ENCODE data around the gene PPP1R16B.
"Not testable (repeated sequence)": the region's sequence is repeated elsewhere in the genome, so short reads cannot be mapped to it uniquely, and the experiment has no call there.

PPP1R16B gene

DNA sequence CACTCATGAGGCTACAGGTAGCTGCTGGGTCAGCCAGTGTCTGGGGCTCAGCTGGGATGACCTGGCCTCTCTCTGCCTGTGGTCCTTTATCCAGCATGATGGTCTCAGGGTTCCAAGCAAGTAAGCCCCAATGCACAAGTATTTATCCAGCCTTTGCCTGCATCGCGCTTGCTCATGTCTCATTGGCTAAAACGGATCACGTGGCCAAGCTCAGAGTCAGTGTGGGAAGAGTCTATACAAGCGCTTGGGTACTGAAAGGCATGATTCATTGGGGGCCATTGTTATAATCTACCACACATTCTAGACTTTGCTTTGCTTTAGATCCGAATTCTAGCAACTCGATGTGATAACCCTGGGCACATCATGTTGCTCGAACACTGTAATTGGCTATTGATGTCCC is 48.3 kb downstream of the PPP1R16B start:
- DNase-seq (ENCODE audit: low spot score) = no peak

DNA sequence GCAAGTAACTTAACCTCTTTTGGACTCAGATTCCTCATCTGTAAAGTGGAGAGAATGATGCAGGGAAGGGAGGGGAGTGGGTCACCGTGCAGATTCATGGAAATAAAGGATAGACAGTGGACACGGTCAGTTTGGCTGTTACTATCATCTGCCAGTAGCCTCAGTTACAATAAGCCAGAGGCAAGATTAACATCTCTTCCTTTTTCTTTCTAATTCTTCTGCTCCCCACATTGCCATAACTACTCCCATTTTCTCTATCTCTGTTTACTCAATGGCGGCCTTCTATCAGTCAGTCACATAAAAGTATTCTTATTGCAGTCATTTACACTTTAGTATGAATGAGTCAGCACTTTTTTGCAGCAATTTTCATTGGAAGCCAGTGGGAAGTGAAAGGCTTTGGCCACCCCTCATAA is 49.2 kb downstream of the PPP1R16B start:
- DNase-seq (ENCODE audit: low spot score) = no peak

DNA sequence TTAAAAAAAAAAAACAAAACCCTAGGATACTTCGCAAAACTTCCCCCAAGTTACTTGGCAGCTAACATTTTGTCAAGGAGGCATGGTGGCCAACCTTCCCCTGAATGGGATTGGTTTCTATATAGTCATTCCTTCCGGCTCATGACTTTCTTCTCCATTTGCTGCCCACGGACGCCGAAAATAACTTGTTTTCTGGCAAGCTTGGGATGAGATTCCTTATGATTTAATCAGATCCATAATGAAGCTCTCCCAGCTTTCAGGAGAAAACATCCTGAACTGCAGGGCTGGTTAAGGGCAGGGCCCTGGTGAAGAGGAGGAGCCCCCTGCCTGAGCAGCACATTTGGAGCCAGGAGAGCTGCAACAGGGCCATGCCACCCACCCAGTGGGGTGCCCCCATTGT is 49.9 kb downstream of the PPP1R16B start:
- no peak for DNase-seq (ENCODE audit: low spot score)

DNA sequence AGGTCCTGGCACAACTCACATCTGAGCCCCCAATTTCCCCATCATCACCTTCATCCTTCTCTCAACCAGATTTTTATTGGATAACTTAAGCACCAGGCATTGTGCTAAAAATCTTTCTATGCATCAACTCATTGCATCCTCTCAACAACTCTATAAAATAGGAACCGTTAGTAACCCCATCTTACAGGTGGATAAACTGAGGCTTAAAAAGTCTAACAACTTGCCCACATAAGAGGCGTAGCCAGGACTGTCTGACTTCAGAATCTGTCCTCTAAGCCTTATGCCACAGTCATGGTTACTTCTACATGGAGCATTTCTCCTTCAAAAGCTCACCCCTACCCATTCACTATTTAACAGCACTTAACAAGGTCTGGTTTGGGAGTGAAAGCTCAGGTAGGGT is 51.1 kb downstream of the PPP1R16B start:
- DNase-seq (ENCODE audit: low spot score) = no peak

DNA sequence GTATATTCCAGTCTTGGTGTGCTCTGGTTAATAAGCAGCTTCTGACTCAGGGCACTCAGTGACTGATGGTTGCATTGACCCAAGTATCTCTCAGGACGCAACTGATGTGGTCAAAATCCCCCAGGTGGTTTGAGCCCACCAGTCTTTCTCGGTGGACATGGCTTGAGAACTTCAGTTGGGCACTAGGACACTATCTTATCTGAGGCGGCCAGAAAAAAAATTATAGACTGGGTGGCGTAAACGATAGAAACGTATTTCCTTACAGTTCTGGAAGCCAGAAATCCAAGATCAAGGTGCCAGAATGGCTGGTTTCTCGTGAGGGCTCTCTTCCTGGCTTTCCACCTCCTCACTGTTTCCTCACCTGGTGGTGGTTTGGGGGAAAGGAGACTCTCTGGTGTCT is 52.2 kb downstream of the PPP1R16B start:
- DNase-seq (ENCODE audit: low spot score) = no peak

DNA sequence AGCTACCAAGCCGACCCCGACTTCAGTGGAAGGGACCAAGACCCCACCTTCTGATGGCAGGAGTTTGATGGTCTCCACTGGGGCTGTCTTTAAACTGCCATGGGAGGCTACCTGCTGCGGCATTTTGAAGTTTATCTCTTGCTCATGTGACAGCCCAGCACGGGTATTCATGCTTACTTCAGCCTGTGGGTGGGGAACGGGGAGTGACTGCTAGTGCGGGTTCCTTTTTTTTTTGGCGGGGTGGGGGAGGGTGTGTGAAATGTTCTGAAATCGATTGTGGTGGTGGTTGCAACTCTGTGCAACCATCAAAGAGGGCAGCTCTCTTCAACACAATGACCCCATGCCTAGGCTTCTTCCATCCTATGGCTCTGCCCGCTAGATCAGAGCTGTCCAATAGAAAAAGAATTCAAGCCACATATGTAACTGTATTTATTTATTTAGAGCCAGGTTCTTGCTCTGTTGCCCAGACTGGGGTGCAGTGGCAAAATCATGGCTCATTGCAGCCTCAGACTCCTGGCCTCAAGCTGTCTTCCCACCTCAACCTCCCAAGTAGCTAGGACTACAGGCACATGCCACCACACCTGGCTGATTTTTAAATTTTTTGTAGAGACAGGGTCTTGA is 53.7 kb downstream of the PPP1R16B start:
- DNase-seq (ENCODE audit: low spot score) = no peak

DNA sequence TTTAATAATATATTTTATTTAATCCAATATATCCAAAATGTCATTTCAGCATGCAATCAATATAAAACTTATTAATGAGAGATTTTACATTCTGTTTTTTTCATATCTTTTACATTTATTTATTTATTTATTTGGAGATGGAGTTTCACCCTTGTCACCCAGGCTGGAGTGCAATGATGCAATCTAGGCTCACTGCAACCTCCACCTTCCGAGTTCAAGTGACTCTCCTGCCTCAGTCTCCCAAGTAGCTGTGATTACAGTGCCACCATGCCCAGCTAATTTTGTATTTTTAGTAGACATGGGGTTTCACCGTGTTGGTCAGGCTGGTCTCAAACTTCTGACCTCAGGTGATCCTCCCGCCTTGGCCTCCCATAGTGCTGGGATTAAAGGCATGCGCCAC is 54.4 kb downstream of the PPP1R16B start:
- not testable (repeated sequence) for DNase-seq (ENCODE audit: low spot score)

DNA sequence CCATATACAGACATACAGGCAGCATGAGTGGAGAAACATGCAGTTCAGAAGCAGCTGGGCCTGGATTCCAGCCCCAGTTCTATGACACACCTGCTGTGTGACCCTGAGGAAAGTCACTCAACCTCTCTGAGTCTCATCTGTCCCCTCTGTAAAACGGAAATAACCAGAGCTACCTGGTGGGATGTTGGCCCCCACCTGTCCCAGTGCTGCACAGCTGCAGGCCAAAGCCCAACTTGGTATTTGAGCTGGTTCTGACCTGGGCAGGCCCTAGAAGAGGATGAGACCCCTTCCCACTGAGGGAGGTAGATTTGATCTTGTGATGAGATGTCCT is 55.5 kb downstream of the PPP1R16B start:
- DNase-seq (ENCODE audit: low spot score) = no peak

DNA sequence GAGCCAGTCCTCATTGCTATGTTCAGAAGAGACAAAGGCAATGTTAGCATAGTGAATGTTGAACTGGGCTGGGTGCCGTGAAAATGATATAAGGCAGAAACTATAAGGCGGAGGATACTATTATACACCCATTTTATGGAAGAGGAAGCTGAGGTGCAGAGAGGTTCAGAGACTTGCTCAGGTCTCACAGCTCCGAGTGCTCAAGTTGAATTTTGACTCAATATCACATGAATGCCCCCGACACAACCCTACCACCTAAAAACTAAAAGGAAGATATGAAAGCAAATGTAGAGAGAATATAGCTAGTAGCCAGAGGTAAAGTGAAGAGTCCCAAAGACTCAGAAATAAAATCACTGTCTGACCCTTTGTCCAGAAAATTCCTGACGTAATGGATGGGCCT is 56.7 kb downstream of the PPP1R16B start:
- no peak for DNase-seq (ENCODE audit: low spot score)

DNA sequence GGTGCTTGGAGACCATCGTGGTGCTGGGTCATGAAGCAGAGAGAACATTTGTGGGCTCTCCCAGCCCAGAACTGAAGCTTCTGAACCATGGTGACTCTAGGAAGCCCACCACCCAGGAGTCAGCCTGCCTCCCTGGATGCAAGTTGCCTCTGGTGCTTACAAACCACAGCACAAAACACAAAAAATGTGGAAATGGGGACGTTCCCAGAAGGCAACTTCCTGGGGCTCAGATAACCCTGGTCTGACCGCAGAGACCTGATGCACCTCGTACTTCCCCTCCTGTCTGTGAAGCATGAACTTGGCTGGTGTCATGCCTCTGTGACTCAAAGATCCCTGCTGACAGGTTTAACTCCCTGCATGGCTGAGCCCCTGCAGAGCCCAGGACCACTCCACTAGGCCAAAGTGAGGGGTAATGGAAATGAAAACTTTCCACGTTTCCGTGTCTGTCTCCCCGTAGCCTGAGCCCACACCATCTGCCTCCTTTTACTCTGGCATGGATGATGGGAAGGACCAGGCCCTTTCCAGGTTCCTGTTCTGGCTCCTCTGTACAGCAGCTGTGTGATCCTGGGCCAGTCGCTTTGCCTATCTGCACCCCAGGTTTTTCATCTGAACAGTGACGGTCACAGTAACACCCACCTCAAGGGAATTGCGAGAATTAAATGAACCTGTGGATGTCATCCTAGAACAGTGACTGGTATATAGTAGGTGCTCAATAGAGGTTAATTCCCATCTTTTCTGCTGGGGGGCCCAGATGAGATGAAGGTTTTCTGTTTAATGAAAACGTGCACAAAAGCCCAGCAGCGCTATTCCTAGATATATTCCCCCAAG is 57.7 kb downstream of the PPP1R16B start:
- no peak for DNase-seq (ENCODE audit: low spot score)

DNA sequence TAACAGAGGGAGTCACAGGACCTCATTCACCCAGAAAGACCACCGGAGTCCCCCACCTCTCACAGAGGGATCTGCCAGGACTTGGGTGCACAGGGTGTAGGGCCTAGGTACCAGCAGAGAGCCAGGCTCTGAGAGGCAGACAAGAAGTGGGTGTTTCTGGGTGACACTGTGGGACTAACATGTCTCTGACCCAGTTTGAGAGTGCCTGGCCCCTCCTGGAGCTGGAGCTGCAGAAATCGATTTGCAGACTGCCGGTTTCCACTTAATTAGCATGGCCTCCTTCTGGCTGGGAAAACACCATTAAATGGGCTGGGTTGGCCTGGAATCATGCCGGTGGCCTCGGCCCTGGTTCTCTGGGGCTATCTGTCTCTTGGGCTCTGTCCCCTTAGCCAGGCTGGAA is 59.2 kb downstream of the PPP1R16B start:
- DNase-seq (ENCODE audit: low spot score) = no peak

DNA sequence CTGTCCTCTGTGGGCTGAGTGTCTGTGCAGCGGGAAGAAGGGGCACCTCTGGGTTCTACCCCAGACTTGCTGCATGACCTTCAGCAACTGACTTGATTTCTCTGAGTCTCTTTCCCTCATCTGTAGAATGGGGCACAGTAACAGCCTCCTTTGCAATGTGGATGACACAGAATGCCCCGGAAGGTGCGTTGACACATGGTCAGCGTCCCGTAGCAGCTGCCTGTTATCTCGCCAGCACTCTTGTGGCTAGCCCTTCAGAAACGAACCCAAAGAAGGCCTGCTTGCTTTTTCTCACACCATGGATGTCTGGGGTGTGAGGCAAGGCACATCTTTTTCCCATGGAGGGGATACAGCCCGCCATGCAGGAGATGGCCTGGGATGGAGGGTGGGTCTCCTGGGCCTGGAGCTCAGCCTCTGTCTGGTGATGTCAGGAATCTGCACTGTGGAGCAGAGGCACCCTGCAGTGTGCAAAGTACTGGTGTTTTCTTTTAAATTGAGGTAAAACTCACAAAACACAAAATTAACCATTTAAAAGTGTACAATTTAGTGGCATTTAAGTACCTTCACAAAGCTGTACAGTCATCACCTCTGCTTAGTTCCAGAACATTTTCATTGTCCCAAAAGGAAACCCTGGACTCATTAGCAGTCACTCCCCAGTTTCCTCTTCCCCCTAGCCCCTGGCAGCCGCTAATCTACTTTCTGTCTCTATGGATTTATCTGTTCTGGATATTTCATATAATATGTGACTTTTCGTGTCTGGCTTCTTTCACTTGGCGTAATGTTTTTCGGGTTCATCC is 61.0 kb downstream of the PPP1R16B start:
- DNase-seq (ENCODE audit: low spot score) = no peak

DNA sequence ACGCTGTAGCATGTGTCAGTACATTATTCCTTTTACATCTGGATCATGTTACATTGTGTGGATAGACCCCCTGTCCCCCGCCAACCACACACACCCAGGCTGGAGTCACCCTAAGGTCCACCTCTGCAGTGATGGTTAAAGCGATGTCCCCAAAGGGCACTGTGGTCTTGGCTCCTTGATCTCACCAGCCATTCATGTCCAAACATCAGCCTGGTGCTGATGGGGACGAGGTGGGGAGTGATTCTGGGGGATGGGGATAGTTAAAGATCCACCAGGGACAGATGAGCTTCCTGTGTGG is 61.5 kb downstream of the PPP1R16B start:
- no peak for DNase-seq (ENCODE audit: low spot score)

DNA sequence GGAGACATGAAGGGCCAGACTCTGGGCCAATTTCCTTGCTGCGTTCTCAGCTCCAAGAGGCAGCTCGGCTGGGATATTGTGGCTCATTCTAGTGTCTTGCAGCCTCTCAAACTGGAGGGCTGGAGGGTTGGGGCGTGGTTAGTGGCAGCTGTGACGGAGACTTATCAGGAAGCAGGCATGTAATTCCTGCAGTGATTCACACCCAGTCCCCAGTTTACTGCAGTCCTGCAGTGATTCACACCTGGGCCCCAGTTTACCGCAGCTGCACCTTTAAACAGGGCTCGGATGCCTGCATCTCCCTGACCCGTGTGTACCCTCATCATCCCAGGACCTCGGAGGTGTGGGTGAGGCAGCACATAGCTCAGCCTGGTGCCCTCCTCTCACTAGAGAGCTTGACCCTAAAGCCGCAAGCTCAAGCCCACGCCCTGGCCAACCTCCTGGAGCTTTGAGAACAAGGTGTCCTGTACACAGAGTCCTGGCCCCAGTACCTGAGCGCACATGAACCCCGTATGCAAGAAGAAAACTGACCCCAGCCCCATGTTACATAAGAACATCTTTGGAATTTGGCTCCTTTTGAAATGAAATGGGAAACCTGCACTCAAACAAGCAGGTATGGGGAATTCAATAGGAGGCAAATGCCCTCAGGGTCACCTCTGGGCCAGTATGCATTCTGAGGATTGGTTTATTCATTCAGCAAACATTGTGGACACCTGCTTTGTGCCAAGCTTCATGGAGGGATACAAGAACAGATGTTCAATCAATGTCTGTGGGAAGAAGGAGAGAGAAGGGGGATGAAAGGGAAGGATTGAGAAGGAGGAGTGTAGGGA is 65.4 kb downstream of the PPP1R16B start:
- DNase-seq (ENCODE audit: low spot score) = no peak

DNA sequence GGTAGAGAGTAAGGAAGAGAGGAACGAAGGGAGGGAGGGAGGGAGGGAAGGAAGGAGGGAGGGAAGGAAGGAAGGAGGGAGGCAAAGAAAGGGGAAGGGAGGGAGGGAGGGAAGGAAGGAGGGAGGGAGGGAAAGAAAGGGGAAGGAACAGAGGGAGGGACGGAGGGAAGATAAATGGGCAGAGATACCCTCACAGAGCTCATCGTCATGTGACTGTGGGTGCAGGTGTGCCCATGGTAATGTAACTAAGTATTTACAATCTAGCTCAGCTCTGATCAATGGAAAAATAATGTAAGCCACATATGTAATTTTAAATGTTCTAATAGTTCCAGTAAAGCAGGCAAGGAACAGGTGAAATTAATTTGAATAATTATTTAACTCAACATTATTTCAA is 66.1 kb downstream of the PPP1R16B start:
- no peak for DNase-seq (ENCODE audit: low spot score)

DNA sequence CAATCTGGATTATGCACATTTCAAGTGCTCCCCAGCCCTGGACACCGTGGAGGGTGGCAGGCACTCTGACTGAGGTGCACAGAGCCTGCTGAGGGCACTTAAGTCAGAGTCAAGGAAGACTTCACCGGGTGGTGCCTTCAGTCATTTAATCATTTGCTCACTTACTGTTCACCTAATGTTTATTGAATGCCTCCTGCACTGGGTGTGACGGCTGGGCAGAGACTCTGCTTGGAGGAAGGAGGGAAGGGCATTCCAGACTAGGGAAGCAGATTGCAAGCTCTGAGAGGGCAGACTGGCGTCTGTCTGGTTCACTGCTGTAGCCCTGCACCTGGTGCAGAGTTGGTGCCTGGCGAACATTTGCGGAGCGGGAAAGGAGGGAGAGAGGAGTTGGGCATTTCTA is 66.5 kb downstream of the PPP1R16B start:
- no peak for DNase-seq (ENCODE audit: low spot score)

DNA sequence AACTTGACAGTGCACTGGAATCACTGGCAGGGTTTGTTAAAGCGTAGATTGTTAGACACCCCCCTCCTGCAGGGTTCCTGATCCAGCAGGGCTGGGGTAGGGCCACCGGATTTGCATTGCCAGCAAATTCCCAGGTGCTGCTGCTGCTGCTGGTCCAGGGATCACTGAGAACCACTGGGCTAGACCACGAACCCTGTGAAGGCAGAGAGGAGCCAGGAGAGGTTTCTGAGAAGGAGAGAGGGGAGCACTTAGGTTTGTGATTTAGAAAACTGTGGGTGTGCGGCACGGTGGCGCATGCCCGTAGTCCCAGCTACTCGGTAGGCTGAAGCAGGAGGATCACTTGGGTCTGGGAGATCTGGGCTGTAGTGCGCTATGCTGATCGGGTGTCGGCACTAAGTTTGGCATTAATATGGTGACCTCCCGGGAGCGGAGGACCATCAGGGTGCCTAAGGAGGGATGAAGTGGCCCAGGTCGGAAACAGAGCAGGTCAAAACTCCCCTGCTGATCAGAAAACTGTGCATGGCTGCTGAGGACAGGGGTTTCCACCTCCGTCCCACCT is 67.1 kb downstream of the PPP1R16B start:
- no peak for DNase-seq (ENCODE audit: low spot score)

DNA sequence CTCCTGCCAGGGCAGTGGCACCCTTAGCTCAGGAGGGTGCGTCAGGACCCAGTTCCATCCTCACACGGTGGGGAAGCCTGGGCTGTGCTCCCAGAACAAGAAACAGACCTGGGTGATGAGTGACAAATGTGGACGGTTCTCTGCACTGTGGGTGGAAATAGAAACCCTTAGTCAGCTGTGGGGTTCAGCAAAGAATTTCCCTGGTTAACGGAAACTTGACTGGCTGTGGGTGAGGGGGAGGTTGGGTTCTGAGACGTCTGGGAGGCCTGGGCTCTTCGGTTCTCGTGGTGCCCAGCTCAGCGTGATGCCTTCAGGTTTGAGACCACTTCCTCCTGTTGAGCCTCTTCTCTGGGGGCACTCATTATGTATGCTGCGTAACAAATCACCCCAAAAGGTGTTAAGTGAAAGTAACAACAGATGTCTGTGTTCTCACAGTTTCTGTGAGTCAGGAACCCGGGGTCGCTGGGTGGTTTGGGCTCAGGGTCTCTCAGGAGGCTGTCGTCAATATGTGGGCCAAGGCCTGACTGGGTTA is 67.6 kb downstream of the PPP1R16B start:
- no peak for DNase-seq (ENCODE audit: low spot score)

DNA sequence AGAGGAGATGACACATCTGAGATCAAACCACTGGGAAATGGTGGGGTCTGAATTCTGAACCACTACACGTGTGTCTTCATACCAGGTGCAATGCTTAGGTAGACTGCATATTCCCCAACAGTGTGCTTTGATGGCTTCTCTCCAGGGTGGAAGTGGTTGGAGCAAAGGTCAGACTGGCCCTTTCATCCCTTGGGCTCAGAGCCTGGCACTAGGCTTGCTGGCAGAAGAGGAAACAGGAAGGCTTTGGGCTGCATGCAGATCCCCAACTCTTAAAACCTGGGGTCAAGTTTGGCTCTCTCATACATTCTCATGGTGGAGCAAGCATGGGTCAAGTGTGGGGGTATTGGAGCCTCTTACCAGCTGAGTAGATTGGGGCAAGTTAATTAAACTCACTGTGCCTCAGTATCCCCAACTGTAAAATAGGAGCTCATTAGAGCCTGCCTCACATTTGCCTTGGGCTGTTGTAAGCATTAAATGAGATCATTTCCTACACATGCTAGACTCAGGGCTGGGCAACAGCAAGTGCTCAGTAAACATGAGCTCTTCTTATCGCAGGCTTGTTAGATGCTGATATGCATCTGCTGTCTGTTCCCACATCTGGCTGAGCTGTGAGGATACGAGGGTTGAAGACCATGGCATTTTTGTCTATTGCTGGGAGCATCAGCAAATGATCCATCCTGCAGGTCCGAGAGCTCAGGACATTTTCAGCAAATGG is 69.1 kb downstream of the PPP1R16B start:
- DNase-seq (ENCODE audit: low spot score) = no peak

DNA sequence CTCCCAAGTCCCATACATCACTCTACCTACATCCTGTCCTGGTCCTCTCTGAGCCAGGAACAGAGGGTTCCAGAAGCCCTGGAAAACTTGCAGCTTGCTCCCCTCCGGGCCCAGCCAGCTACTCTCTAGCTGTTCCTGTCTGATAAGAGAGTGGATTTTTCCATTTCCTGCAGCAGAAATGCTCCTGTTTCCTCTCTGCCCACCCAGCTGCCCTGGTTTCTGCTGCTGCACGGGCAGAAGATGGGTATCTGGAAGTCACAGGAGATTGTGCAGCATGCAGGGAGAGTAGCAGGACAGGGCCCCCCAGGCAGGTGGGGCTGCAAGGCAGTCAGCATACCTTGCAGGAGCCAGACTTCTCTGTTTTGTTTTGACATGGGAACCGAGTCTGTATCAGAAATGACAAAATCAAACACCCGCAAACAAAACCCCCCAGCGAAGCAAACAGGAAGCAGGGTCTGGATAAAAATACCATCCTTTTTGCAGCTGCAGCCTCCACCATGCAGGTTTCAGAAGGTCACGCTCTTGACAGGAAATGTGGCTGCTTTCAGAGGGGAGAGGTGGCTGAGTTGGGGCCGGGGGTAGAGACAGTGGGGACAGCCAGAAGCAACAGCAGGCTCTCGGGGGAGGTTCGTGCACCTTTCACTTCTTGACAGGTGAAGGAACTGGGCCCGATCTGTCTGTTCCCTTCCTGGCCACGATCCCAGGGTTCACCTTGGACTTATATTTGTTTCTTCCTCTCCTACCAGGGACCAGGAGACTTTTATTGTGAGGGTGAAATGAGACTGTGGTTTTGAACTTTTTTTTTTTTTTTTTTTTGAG is 69.9 kb downstream of the PPP1R16B start:
- no peak for DNase-seq (ENCODE audit: low spot score)

Data from iPS-NIHi11 (cell line).